A673 (cell line): ENCODE results near the gene ZNF43. TPM values are rescaled to one million over a fixed set of nuclear protein-coding genes. Genes with fewer than 3 reads are reported as not detected.
"Not testable (repeated sequence)": the region's sequence is repeated elsewhere in the genome, so short reads cannot be mapped to it uniquely, and the experiment has no call there.

ENCODE experiments used
- Bru-seq: library from RNA; stranded (reverse); fragments of 400-500 nt; gene quantifications from one replicate; lab custom pipeline; 2021; lab: Mats Ljungman, UMichigan
- BruChase-seq, 2 experiments: library from RNA; stranded (reverse); fragments of 400-500 nt; gene quantifications; one replicate each; lab custom pipeline; 2021; lab: Mats Ljungman, UMichigan
- BruUV-seq: library from RNA; stranded (reverse); fragments of 400-500 nt; replicated peaks from 2 replicates; lab custom pipeline; 2021; lab: Mats Ljungman, UMichigan
- CTCF ChIA-PET: fragments of 300-600 bp; sonication (Branson Sonifier 250); formaldehyde crosslinking; loops from one replicate; lab custom pipeline; 2022; ENCODE audit warnings: antibody characterized with exemption; lab: Charles Lee
- POLR2A ChIA-PET: fragments of 300-600 bp; sonication (Branson Sonifier 250); formaldehyde crosslinking; loops from one replicate; lab custom pipeline; 2022; ENCODE audit warnings: antibody characterized with exemption; ENCODE audit not compliant: low non-redundant PET; lab: Charles Lee
- DNase-seq: peaks from one replicate; pipeline ENCODE4 v3.0.0-alpha.2; 2015; ENCODE audit warnings: low spot score
- H3K27ac ChIP-seq: fragments of 200-600 bp; sonication (generic); 2 replicates; pipeline ENCODE4 v1.5.1; 2016; ENCODE audit warnings: mixed run types, low read depth, mild to moderate bottlenecking, mixed read lengths, antibody characterized with exemption, low read length; ENCODE audit not compliant: poor library complexity, severe bottlenecking
- H3K27me3 ChIP-seq: fragments of 200-600 bp; sonication (generic); replicated peaks from 2 replicates; pipeline ENCODE4 v1.6.1; 2017; ENCODE audit warnings: mixed run types, low read depth, mild to moderate bottlenecking, mixed read lengths, antibody characterized with exemption, low read length; ENCODE audit not compliant: insufficient read depth, poor library complexity
- H3K36me3 ChIP-seq: fragments of 200-600 bp; sonication (generic); 2 replicates; pipeline ENCODE4 v1.6.1; 2016; ENCODE audit warnings: mixed run types, mild to moderate bottlenecking, mixed read lengths, antibody characterized with exemption, low read length; ENCODE audit not compliant: insufficient read depth, poor library complexity, severe bottlenecking
- H3K4me1 ChIP-seq: fragments of 200-600 bp; sonication (generic); 2 replicates; pipeline ENCODE4 v1.6.1; 2017; ENCODE audit warnings: mixed run types, mild to moderate bottlenecking, mixed read lengths, antibody characterized with exemption, low read length; ENCODE audit not compliant: insufficient read depth, poor library complexity, severe bottlenecking
- H3K4me3 ChIP-seq: fragments of 200-600 bp; sonication (generic); 2 replicates; pipeline ENCODE4 v1.5.1; 2016; ENCODE audit warnings: low read depth, mixed run types, mild to moderate bottlenecking, mixed read lengths, low read length; ENCODE audit not compliant: poor library complexity, severe bottlenecking
- H3K9me3 ChIP-seq: fragments of 200-600 bp; sonication (generic); 2 replicates; pipeline ENCODE4 v1.6.1; 2016; ENCODE audit warnings: mixed run types, low read depth, mild to moderate bottlenecking, mixed read lengths, antibody characterized with exemption, low read length; ENCODE audit not compliant: poor library complexity, severe bottlenecking
- CTCF ChIP-seq: fragments of 300-800, 200-600 bp; sonication (generic); conservative IDR thresholded peaks from 2 replicates; pipeline ENCODE4 v1.5.1; 2017; ENCODE audit warnings: low read depth, mild to moderate bottlenecking, antibody characterized with exemption, low read length, moderate library complexity, mixed read lengths
- EZH2 ChIP-seq: fragments of 200-600 bp; sonication (generic); IDR thresholded peaks from 2 replicates; pipeline ENCODE4 v1.6.1; 2017; ENCODE audit warnings: borderline replicate concordance, low read depth, mild to moderate bottlenecking, mixed read lengths, antibody characterized with exemption, low read length; ENCODE audit not compliant: poor library complexity, severe bottlenecking
- intact Hi-C: fragments of 100-400 bp; cut with micrococcal nuclease; formaldehyde crosslinking; loops from one replicate; pipeline ENCODE4 v1.10.0; 2022; ENCODE audit not compliant: unreplicated experiment
- long read RNA-seq: library from polyadenylated mRNA; stranded (forward); transcript quantifications from one replicate; pipeline ENCODE4 v2.0.0, GENCODE V29; 2022
- total RNA-seq: library from RNA; stranded (reverse); gene quantifications from 2 replicates; pipeline ENCODE4 v1.2.3, GENCODE V29; 2021

The ZNF43 gene
- total RNA-seq (29.4 and 31.9 TPM in 2 replicates), Bru-seq, nascent RNA (percentile 90 among the genes with signal in this experiment), BruChase-seq, experiment 1, labeled RNA remaining after a 2-hour chase (percentile 86 among the genes with signal in this experiment), BruChase-seq, experiment 2, labeled RNA remaining after a 6-hour chase (percentile 84 among the genes with signal in this experiment)
- long read RNA-seq, full-length matches to known transcripts: 6 of 15 reads
- long read RNA-seq, partial matches to known transcripts: 2 of 15 reads
- long read RNA-seq, other reads (novel, unspliced or antisense): 7 of 15 reads

GRCh38 chr19:21835810-21836444, at the start of gene ZNF43:
ZNF43 (minus strand) TSS chr19:21836182; CDS start chr19:21836038, 144 bp downstream.
- no peak for TF ChIP-seq EZH2
- TF ChIP-seq CTCF: no peak
- Histone ChIP-seq H3K4me1 (peaks cover 3% of the 10 kb centered on the region), H3K36me3 (peaks cover 25% of the 10 kb centered on the region), H3K4me3 (peak within 1 kb of the TSS; percentile 72), H3K27ac (peak within 1 kb of the TSS; percentile 92), H3K27me3 (no peaks in the 10 kb centered on the region), H3K9me3 (peaks cover 32% of the 10 kb centered on the region)
- intact Hi-C loops: no loop called here
- POLR2A ChIA-PET: interaction anchor here (1.5 kb wide), 1 partner anchor 16 kb away, joined by 4 read pairs; no protein-coding TSS in a partner anchor
- BruUV-seq: TSS peak; percentile 62
- CTCF ChIA-PET: interaction anchor here (1.1 kb wide), 1 partner anchor 16 kb away, joined by 3 read pairs; no protein-coding TSS in a partner anchor
- peak; percentile 94 for DNase-seq

DNA sequence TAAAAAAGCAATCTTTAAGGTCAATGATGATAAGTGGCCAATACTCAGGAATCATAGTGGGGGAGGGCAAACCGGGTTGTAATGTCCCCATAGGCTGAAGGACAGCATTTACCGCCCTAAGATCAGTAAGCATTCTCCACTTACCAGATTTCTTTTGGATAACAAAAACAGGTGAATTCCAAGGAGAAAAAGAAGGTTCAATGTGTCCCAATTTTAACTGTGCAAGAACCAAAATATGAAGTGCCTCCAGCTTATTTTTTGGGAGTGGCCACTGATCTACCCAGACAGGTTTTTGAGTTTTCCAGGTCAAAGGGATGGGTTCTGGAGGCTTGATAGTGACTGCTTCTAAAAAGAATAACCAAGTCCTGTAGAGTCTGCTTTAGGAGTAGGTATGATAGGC, 49.5 kb upstream of the ZNF43 start:
- intact Hi-C loops, CTCF ChIA-PET, H3K4me1 ChIP-seq, H3K27me3 ChIP-seq, H3K36me3 ChIP-seq, POLR2A ChIA-PET, BruUV-seq, DNase-seq, H3K4me3 ChIP-seq, H3K27ac ChIP-seq, H3K9me3 ChIP-seq: not testable (repeated sequence)

DNA sequence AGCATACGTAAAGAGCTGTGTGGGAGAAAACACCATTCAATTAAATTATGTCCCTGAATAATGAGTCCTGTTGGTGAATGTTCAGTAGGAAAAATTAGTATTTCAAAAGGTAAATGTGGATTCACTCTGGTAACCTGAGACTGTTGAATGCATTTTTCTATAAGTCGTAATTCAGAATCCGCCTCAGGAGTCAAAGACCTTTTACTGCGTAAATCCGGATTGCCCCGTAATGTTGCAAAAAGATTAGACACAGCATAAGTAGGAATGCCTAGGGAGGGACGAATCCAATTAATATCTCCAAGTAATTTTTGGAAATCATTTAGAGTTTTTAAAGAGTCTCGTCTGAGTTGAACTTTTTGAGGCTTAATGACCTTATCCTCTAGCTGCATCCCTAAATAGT, 48.8 kb upstream of the ZNF43 start:
- H3K9me3 ChIP-seq, BruUV-seq, H3K4me1 ChIP-seq, H3K27ac ChIP-seq, CTCF ChIA-PET, H3K27me3 ChIP-seq, H3K36me3 ChIP-seq, H3K4me3 ChIP-seq, intact Hi-C loops, DNase-seq, POLR2A ChIA-PET: not testable (repeated sequence)

GRCh38 chr19:21883516-21883915, 47.5 kb upstream of the ZNF43 start:
- Histone ChIP-seq H3K4me1 (no peaks in the 10 kb centered on the region), H3K4me3 (no peak overlapping the region), H3K9me3 (no peaks in the 10 kb centered on the region), H3K27me3 (no peaks in the 10 kb centered on the region), H3K27ac (no peak overlapping the region), H3K36me3 (no peaks in the 10 kb centered on the region)
- intact Hi-C loops: no loop called here
- ChIA-PET CTCF (no interaction called here), POLR2A (no interaction called here)
- BruUV-seq: no TSS peak
- TF ChIP-seq EZH2 (no peak), CTCF (no peak)
- no peak for DNase-seq

GRCh38 chr19:21880761-21881160, 44.8 kb upstream of the ZNF43 start:
- H3K27me3 ChIP-seq, BruUV-seq, H3K9me3 ChIP-seq, intact Hi-C loops, DNase-seq, H3K4me1 ChIP-seq, POLR2A ChIA-PET, H3K4me3 ChIP-seq, H3K27ac ChIP-seq, CTCF ChIA-PET, H3K36me3 ChIP-seq: not testable (repeated sequence)
